ENCODE data around the gene NUFIP2.

GRCh38 chr17:29253037-29253436, 40.9 kb downstream of the NUFIP2 start:
- no peak for TF ChIP-seq CTCF (IDR thresholded peaks at IDR 0.05)
- TF ChIP-seq EZH2 (IDR thresholded peaks at IDR 0.05; ENCODE audit: borderline replicate concordance, insufficient read depth, low read depth, low read length, poor library complexity, severe bottlenecking): no peak
